Cardiac fibroblast (primary cell): ENCODE results near the gene PRKCA.

Experiments used
- DNase-seq, 2 donors: peaks; one replicate each; pipeline versions ENCODE4 v3.0.0 to v3.0.0-alpha.2; 2010; ENCODE audit warnings: low read depth in 2 of 2
- H3K4me3 ChIP-seq, 2 donors: replicated peaks in 1 of 2; 1 replicate in 1 of 2; 2 replicates in 1 of 2; pipeline ENCODE4 v1.5.1; 2011; ENCODE audit warnings: low read depth in 2 of 2, low read length in 2 of 2, mild to moderate bottlenecking in 2 of 2, moderate library complexity in 1 of 2
- CTCF ChIP-seq: IDR thresholded peaks from one replicate; pipeline ENCODE4 v1.5.1; 2011; ENCODE audit warnings: low read depth, mild to moderate bottlenecking, low read length, inconsistent platforms

PRKCA gene

GRCh38 chr17:66751771-66752170, 449.4 kb downstream of the PRKCA start:
- no peak for TF ChIP-seq CTCF
- no peak for DNase-seq
- H3K4me3 ChIP-seq = no peak overlapping the region

- no peak for DNase-seq
- TF ChIP-seq CTCF = no peak
- H3K4me3 ChIP-seq = no peak overlapping the region
Measured at GRCh38 chr17:66752411-66752810, 450.0 kb downstream of the PRKCA start.

- H3K4me3 ChIP-seq = no peak overlapping the region
- TF ChIP-seq CTCF = no peak
- DNase-seq = no peak
Measured at GRCh38 chr17:66753126-66753920, 450.9 kb downstream of the PRKCA start.

GRCh38 chr17:66755101-66755943, 452.9 kb downstream of the PRKCA start:
- no peak overlapping the region for H3K4me3 ChIP-seq
- DNase-seq = no peak
- no peak for TF ChIP-seq CTCF

GRCh38 chr17:66755944-66756290, 453.5 kb downstream of the PRKCA start:
- DNase-seq = no peak
- no peak for TF ChIP-seq CTCF
- H3K4me3 ChIP-seq = no peak overlapping the region

- no peak overlapping the region for H3K4me3 ChIP-seq
- no peak for DNase-seq
- TF ChIP-seq CTCF = no peak
Measured at GRCh38 chr17:66760324-66760723, 457.9 kb downstream of the PRKCA start.
